ENCODE measurements around the gene GNG12.

GRCh38 chr1:67676287-67676686 lies 157.0 kb downstream of the GNG12 start:
- TF ChIP-seq EZH2 (IDR thresholded peaks at IDR 0.05; ENCODE audit: insufficient read depth, poor library complexity, severe bottlenecking) (no peak), EZH2phosphoT487 (IDR thresholded peaks at IDR 0.05; ENCODE audit: insufficient read depth, low read depth) (no peak)
